Gastroesophageal sphincter (tissue), 4 donors: ENCODE measurements around the gene RASL11A. TPM values are rescaled to one million over a fixed set of nuclear protein-coding genes. Genes with fewer than 3 reads are reported as not detected.
"Not testable (repeated sequence)": the region's sequence is repeated elsewhere in the genome, so short reads cannot be mapped to it uniquely, and the experiment has no call there.

Experiments
- ATAC-seq: fragments of 150-250 bp; one replicate; pipeline ENCODE4 v1.9.1; 2016; ENCODE audit warnings: mild to moderate bottlenecking, moderate library complexity
- H3K27ac ChIP-seq, 4 donors: fragments of 200-600 bp; sonication (generic) in 3 of 4; 1 replicate in 3 of 4; 2 replicates in 1 of 4; pipeline ENCODE4 v1.5.1; 2016 to 2019
- H3K27me3 ChIP-seq: fragments of 200-600 bp; sonication (generic); one replicate; pipeline ENCODE4 v1.5.1; 2019
- H3K36me3 ChIP-seq, 2 donors: fragments of 200-600 bp; sonication (generic); one replicate each; pipeline ENCODE4 v1.5.1; 2019; ENCODE audit warnings: control low read depth in 1 of 2
- H3K4me1 ChIP-seq, 3 donors: fragments of 200-600 bp; sonication (generic); 1 replicate in 2 of 3; 2 replicates in 1 of 3; pipeline ENCODE4 v1.5.1; 2016 to 2019; ENCODE audit warnings: control low read depth in 2 of 3
- H3K4me3 ChIP-seq, 2 donors: fragments of 200-600 bp; sonication (generic); one replicate each; pipeline ENCODE4 v1.5.1; 2019; ENCODE audit warnings: mild to moderate bottlenecking in 1 of 2, moderate library complexity in 1 of 2
- H3K9me3 ChIP-seq, 3 donors: fragments of 200-600 bp; sonication (generic); one replicate each; pipeline ENCODE4 v1.5.1; 2017 to 2019; ENCODE audit warnings: control low read depth in 2 of 3
- EP300 ChIP-seq: sonication (generic); formaldehyde crosslinking; IDR thresholded peaks from one replicate; pipeline ENCODE4 v1.6.1; 2017; ENCODE audit warnings: antibody characterized with exemption, mild to moderate bottlenecking
- POLR2A ChIP-seq, 2 donors: fragments of 450-650 bp; IDR thresholded peaks; one replicate each; pipeline ENCODE4 v1.6.1; 2017; ENCODE audit warnings: antibody characterized with exemption in 2 of 2, mild to moderate bottlenecking in 2 of 2, moderate library complexity in 1 of 2
- POLR2AphosphoS5 ChIP-seq: sonication (generic); formaldehyde crosslinking; IDR thresholded peaks from one replicate; pipeline ENCODE4 v1.6.1; 2017; ENCODE audit warnings: antibody characterized with exemption
- WGBS, 2 donors: methylation state at CpG; one replicate each; pipeline ENCODE4 v1.1.5; 2018; ENCODE audit warnings: low coverage in 1 of 2; 5-methylcytosine and 5-hydroxymethylcytosine counted together
- total RNA-seq, 4 donors: library from RNA; depleted of rRNA; stranded (reverse); fragments of >200 nt; gene quantifications; one replicate each; pipeline ENCODE4 v1.1.0, GENCODE V29; 2016
- TF ChIP-seq, protein P1 (sequence below), 4 experiments: fragments of 200-600 bp in 2 of 4; fragments of 450-650 bp in 2 of 4; sonication (generic) in 1 of 4; IDR thresholded peaks; one replicate each; pipeline ENCODE4 v1.5.1; 2017 to 2019; ENCODE audit warnings: antibody characterized with exemption in 4 of 4, mild to moderate bottlenecking in 2 of 4, moderate library complexity in 2 of 4

RASL11A gene
- 10 to 100 TPM; 12.8 to 53.6 (median 35.4) TPM for total RNA-seq

DNA sequence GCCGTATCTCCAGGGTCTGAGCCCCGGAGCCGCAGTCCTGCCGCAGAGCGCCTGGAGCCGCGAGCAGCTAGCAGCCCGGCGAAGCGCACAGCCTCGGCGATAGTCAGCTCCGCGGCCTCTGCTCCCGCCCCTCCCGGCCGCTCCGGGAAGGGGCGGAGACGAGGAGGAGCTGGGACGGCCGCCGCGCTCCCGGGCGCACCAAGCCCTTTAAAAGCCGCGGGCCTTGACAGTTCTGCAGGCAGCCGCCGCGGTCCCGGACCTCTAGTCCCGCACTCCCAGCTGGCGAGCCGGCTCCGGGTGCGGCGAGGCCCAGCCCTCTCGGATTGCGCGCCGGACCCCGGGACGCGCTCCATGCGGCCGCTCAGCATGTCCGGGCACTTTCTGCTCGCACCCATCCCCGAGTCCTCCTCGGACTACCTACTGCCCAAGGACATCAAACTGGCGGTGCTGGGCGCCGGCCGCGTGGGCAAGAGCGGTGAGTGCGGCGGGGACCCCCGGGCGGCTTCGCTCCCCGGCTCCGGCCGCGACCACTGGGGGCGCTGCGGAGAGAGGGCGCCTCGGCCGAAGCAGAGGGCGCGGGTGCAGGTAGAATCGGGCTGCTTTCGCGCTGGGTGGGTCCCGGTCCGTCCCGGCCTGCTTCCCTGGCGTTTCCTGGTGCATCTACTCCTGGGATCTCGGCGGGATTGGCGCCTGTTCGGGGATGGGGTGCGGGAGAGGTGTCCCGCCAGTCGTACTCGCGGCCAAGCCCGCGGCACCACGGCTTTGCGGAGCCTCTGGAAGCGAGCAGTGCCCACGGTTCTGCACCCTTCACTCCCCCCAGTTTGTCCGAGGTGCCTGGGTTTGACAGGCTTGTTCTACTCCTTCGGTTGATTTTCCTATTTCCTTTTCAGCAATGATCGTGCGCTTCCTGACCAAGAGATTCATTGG lies at the start of gene RASL11A:
Gene RASL11A, plus strand, starts transcription at position 237 of the 927 bp plus-strand sequence. Its CDS starts 115 bp downstream, at position 352.
- H3K27ac ChIP-seq: peak within 1 kb of the TSS; percentile 81 to 99 (median 96)
- H3K36me3 ChIP-seq: no peaks in the 10 kb centered on the region
- WGBS, 2 donors: 0% methylated on average over 3 of the region's 99 CpGs; no CpG with 5 or more reads in 1 of the 2 donors
- H3K4me3 ChIP-seq: peak within 1 kb of the TSS; percentile 69 to 91
- no peaks in the 10 kb centered on the region for H3K9me3 ChIP-seq
- peak; percentile 95 for ATAC-seq
- H3K4me1 ChIP-seq: peaks cover 4 to 71% (median 16%) of the 10 kb centered on the region in 3 donors
- no peaks in the 10 kb centered on the region for H3K27me3 ChIP-seq
- TF ChIP-seq POLR2AphosphoS5: peak; percentile 94
- no peak for TF ChIP-seq EP300
- TF ChIP-seq POLR2A (IDR thresholded peaks at IDR 0.05): peak; percentile 90 to 94
- TF ChIP-seq, protein P1, sequence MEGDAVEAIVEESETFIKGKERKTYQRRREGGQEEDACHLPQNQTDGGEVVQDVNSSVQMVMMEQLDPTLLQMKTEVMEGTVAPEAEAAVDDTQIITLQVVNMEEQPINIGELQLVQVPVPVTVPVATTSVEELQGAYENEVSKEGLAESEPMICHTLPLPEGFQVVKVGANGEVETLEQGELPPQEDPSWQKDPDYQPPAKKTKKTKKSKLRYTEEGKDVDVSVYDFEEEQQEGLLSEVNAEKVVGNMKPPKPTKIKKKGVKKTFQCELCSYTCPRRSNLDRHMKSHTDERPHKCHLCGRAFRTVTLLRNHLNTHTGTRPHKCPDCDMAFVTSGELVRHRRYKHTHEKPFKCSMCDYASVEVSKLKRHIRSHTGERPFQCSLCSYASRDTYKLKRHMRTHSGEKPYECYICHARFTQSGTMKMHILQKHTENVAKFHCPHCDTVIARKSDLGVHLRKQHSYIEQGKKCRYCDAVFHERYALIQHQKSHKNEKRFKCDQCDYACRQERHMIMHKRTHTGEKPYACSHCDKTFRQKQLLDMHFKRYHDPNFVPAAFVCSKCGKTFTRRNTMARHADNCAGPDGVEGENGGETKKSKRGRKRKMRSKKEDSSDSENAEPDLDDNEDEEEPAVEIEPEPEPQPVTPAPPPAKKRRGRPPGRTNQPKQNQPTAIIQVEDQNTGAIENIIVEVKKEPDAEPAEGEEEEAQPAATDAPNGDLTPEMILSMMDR (IDR thresholded peaks at IDR 0.05): peak; percentile 91 to 98 (median 96)

DNA sequence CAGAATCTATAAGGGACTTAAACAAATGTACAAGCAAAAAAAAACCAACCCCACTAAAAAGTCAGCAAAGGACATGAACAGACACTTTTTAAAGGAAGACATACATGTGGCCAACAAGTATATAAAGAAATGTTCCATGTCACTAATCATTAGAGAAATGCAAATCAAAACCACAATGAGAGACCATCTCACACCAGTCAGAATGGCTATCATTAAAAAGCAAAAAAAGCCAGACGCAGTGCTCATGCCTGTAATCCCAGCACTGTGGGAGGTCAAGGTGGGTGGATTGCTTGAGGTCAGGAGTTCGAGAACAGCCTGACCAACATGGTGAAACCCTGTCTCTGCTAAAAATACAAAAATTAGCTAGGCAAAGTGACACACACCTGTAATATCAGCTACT lies 48.5 kb upstream of the RASL11A start:
- 61 to 76% methylated on average over 2 of the region's 2 CpGs for WGBS, 2 donors
- not testable (repeated sequence) for ATAC-seq

GRCh38 chr13:27226991-27227390 lies 43.6 kb upstream of the RASL11A start:
- no peak for ATAC-seq
- H3K4me3 ChIP-seq: no peak overlapping the region
- no peaks in the 10 kb centered on the region for H3K4me1 ChIP-seq
- H3K9me3 ChIP-seq: peaks cover 0 to 2% (median 0%) of the 10 kb centered on the region in 3 donors
- no peaks in the 10 kb centered on the region for H3K27me3 ChIP-seq
- TF ChIP-seq, protein P1 (IDR thresholded peaks at IDR 0.05): no peak
- TF ChIP-seq POLR2AphosphoS5: no peak
- TF ChIP-seq POLR2A (IDR thresholded peaks at IDR 0.05): no peak
- TF ChIP-seq EP300: no peak
- no peak overlapping the region for H3K27ac ChIP-seq
- 87 to 100% methylated on average over 2 of the region's 2 CpGs for WGBS, 2 donors
- no peaks in the 10 kb centered on the region for H3K36me3 ChIP-seq

More for the DNA sequence above, 48.5 kb upstream of the RASL11A start:
- not testable (repeated sequence) for H3K4me3 ChIP-seq, H3K27me3 ChIP-seq, H3K9me3 ChIP-seq, H3K36me3 ChIP-seq, H3K27ac ChIP-seq, H3K4me1 ChIP-seq

- H3K27me3 ChIP-seq: no peaks in the 10 kb centered on the region
- H3K27ac ChIP-seq: no peak overlapping the region
- no peaks in the 10 kb centered on the region for H3K36me3 ChIP-seq
- no peaks in the 10 kb centered on the region for H3K4me1 ChIP-seq
- no peak overlapping the region for H3K4me3 ChIP-seq
- H3K9me3 ChIP-seq: peaks cover 0 to 4% (median 0%) of the 10 kb centered on the region in 3 donors
- no peak for ATAC-seq
- no peak for TF ChIP-seq EP300
- no peak for TF ChIP-seq POLR2A (IDR thresholded peaks at IDR 0.05)
- TF ChIP-seq POLR2AphosphoS5: no peak
- TF ChIP-seq, protein P1 (IDR thresholded peaks at IDR 0.05): no peak
Observed at GRCh38 chr13:27228131-27228530, 42.5 kb upstream of the RASL11A start.

DNA sequence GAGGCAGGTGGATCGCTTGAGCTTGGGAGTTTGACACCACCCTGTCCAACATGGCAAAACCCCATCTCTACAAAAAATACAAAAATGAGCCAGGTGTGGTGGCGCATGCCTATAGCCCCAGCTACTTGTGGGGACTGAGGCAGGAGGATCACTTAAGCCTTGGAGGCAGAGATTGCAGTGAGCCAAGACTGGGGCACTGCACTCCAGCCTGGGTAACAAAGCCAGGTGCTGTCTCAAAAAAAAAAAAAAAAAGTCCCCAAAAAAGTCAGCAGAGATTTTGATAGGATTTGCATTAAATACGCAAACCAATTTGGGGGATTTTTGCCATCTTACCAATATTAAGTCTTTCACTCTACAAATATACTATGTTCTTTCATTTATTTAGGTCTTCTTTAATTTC lies 41.0 kb upstream of the RASL11A start:
- H3K36me3 ChIP-seq: no peaks in the 10 kb centered on the region
- H3K4me3 ChIP-seq: no peak overlapping the region
- no peaks in the 10 kb centered on the region for H3K4me1 ChIP-seq
- H3K27me3 ChIP-seq: no peaks in the 10 kb centered on the region
- no peak overlapping the region for H3K27ac ChIP-seq
- TF ChIP-seq POLR2A (IDR thresholded peaks at IDR 0.05) (no peak), EP300 (no peak), POLR2AphosphoS5 (no peak)
- TF ChIP-seq, protein P1 (IDR thresholded peaks at IDR 0.05): no peak
- 92 to 100% methylated on average over 1 of the region's 3 CpGs for WGBS, 2 donors
- H3K9me3 ChIP-seq: peaks cover 0 to 4% (median 0%) of the 10 kb centered on the region in 3 donors
- no peak for ATAC-seq
